ENCODE data around the gene ATG3.
"Not testable (repeated sequence)": the region's sequence is repeated elsewhere in the genome, so short reads cannot be mapped to it uniquely, and the experiment has no call there.

ATG3 gene

GRCh38 chr3:112498914-112499711 is 62.6 kb downstream of the ATG3 start, which contains the start of gene BTLA:
BTLA (minus strand) TSS chr3:112499472; CDS start chr3:112499358, 114 bp downstream.
- DNase-seq (ENCODE audit: low read depth in 2 of 2): no peak

- no peak for DNase-seq (ENCODE audit: low read depth in 2 of 2)
These were observed 63.7 kb downstream of the ATG3 start for GRCh38 chr3:112497897-112498548.

GRCh38 chr3:112496366-112497067 is 65.2 kb downstream of the ATG3 start:
- no peak for DNase-seq (ENCODE audit: low read depth in 2 of 2)

GRCh38 chr3:112494448-112494767 is 67.4 kb downstream of the ATG3 start:
- not testable (repeated sequence) for DNase-seq (ENCODE audit: low read depth in 2 of 2)

- no peak for DNase-seq (ENCODE audit: low read depth in 2 of 2)
These were observed 69.6 kb downstream of the ATG3 start for GRCh38 chr3:112492124-112492523.

- no peak for DNase-seq (ENCODE audit: low read depth in 2 of 2)
These were observed 70.4 kb downstream of the ATG3 start for GRCh38 chr3:112491373-112491772.

- no peak for DNase-seq (ENCODE audit: low read depth in 2 of 2)
These were observed 71.9 kb downstream of the ATG3 start for GRCh38 chr3:112489674-112490479.

GRCh38 chr3:112486811-112487505 is 74.8 kb downstream of the ATG3 start:
- no peak for DNase-seq (ENCODE audit: low read depth in 2 of 2)

GRCh38 chr3:112484352-112484751 is 77.4 kb downstream of the ATG3 start:
- no peak for DNase-seq (ENCODE audit: low read depth in 2 of 2)

- no peak for DNase-seq (ENCODE audit: low read depth in 2 of 2)
These were observed 79.1 kb downstream of the ATG3 start for GRCh38 chr3:112482675-112483074.

Data from stimulated activated CD4-positive, alpha-beta T cell treated with anti-CD3 and anti-CD28 coated beads, Interleukin-4, amount 100 ng/mL, for 48 hours (primary cell).